AG04450 (cell line): Measurements from ENCODE around the gene PABPC3. TPM values are rescaled to one million over a fixed set of nuclear protein-coding genes. Genes with fewer than 3 reads are reported as not detected.

Experiments used
- CTCF ChIA-PET: fragments of 300-600, 350-600 bp; formaldehyde crosslinking; extraction: SDS; loops from one replicate; lab custom pipeline; 2022; ENCODE audit warnings: antibody characterized with exemption, inconsistent platforms; lab: Charles Lee
- POLR2A ChIA-PET: fragments of 350-600 bp; formaldehyde crosslinking; extraction: SDS; loops from one replicate; lab custom pipeline; 2021; ENCODE audit warnings: antibody characterized with exemption, inconsistent platforms; lab: Yijun Ruan, JAX
- DNase-seq: peaks from one replicate; pipeline ENCODE4 v3.0.0-alpha.2; 2011; ENCODE audit warnings: low read depth, low spot score
- H3K27ac ChIP-seq: one replicate; pipeline ENCODE4 v1.5.1; 2012; ENCODE audit warnings: low read depth, low read length, control low read depth
- H3K27me3 ChIP-seq: one replicate; pipeline ENCODE4 v1.6.0; 2012; ENCODE audit warnings: low read length; ENCODE audit not compliant: control insufficient read depth, insufficient read depth
- H3K4me3 ChIP-seq: 2 replicates; pipeline ENCODE4 v1.5.1; 2011; ENCODE audit warnings: mild to moderate bottlenecking, low read depth, low read length, control low read depth
- H3K9me3 ChIP-seq: 2 replicates; pipeline ENCODE4 v1.5.1; 2012; ENCODE audit warnings: low read length; ENCODE audit not compliant: control insufficient read depth, insufficient read depth
- polyA plus RNA-seq: library from polyadenylated mRNA; depleted of rRNA; stranded (reverse); fragments of >200 nt; gene quantifications from 2 replicates; pipeline ENCODE4 v1.2.3, GENCODE V29; 2011
- TF ChIP-seq, protein P1 (sequence below): IDR thresholded peaks from 2 replicates; pipeline ENCODE4 v1.5.1; 2011; ENCODE audit warnings: low read depth, low read length, control low read depth, inconsistent platforms

PABPC3 gene
- polyA plus RNA-seq, 1 experiment, result 0.50 TPM

DNA sequence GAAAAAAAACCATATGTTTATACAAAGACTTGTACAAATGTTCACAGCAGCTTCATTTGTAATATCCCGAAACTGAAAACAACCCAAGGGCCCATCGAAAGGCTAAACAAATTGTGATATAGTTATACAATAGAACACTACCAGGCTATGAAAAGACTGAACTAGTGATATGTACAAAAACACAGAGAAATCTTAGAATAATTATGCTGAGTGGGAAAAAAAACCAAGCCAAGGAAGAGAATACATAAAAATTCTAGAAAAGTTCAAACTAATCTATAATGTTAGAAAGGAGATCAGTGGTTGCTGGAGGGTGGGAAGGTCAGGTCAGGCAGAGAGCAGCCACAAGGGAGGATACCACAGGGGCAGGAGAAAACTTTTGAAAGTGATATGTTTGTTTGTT is 7.8 kb downstream of the PABPC3 start:
- no peak for DNase-seq
- no peak overlapping the region for H3K4me3 ChIP-seq
- TF ChIP-seq, protein P1, sequence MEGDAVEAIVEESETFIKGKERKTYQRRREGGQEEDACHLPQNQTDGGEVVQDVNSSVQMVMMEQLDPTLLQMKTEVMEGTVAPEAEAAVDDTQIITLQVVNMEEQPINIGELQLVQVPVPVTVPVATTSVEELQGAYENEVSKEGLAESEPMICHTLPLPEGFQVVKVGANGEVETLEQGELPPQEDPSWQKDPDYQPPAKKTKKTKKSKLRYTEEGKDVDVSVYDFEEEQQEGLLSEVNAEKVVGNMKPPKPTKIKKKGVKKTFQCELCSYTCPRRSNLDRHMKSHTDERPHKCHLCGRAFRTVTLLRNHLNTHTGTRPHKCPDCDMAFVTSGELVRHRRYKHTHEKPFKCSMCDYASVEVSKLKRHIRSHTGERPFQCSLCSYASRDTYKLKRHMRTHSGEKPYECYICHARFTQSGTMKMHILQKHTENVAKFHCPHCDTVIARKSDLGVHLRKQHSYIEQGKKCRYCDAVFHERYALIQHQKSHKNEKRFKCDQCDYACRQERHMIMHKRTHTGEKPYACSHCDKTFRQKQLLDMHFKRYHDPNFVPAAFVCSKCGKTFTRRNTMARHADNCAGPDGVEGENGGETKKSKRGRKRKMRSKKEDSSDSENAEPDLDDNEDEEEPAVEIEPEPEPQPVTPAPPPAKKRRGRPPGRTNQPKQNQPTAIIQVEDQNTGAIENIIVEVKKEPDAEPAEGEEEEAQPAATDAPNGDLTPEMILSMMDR, result no peak
- H3K9me3 ChIP-seq, result no peaks in the 10 kb centered on the region
- peaks cover 2% of the 10 kb centered on the region for H3K27me3 ChIP-seq
- ChIA-PET POLR2A (no interaction called here), CTCF (interaction anchor here (2.3 kb wide), 1 partner anchor 9 kb away, joined by 11 read pairs; no protein-coding TSS in a partner anchor)
- H3K27ac ChIP-seq, result no peak overlapping the region

DNA sequence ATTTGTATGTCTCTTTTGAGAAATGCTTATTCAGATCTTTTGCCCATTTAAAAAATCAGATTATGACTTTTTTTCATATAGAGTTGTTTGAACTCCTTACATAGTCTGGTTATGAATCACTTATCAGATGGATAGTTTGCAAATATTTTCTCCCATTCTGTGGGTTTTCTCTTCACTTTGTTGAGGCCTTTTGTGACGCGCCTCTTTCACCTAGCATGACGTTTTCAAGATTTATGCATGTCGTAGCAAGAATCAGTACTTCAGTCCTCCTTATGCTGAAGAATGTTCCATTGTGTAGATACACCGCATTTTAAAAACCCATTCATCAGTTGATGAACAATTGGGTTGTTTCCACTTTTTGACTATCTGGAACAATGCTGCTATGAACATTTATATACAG is 13.4 kb downstream of the PABPC3 start:
- ChIA-PET CTCF (no interaction called here), POLR2A (no interaction called here)
- Histone ChIP-seq H3K4me3 (no peak overlapping the region), H3K27me3 (peaks cover 6% of the 10 kb centered on the region), H3K27ac (no peak overlapping the region), H3K9me3 (no peaks in the 10 kb centered on the region)
- DNase-seq, result no peak
- TF ChIP-seq, protein P1, result no peak

DNA sequence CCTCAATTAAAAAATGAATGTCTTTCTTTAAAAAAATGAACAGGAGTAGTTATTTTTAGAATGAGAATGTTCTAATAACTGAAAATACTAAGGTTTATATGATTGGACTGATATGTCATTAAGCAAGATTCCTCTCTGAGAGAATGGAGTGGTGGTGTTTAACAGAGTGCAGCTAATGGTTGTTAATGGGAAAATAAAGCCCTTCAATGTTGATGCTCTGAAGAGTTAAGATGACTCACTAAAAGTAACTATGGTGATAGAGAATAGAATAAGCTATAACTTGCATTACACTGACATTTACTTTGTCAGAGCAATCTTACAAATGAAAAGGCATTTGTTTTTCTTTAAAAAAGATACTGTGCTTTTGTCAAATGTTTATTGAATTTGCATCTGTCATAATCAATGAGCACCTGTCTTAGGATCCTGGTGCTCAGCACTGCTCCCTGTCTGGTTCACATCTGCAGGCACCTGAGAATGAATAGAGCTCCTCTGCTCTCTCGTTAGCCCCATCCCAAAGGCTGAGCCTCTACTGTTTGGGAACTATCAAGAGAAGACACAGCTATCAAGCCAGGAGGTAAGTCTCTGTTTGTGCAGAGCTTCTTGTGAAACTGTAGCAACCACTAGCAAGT is 15.1 kb downstream of the PABPC3 start:
- ChIA-PET CTCF (interaction anchor here (1.1 to 3.6 kb wide), 2 partner anchors 10 to 26 kb away, joined by 3 to 17 read pairs; no protein-coding TSS in a partner anchor), POLR2A (interaction anchor here (0.6 kb wide), 1 partner anchor 947 kb away, joined by 3 read pairs; no protein-coding TSS in a partner anchor)
- Histone ChIP-seq H3K27ac (no peak overlapping the region), H3K27me3 (peaks cover 6% of the 10 kb centered on the region), H3K4me3 (no peak overlapping the region), H3K9me3 (no peaks in the 10 kb centered on the region)
- DNase-seq, result no peak
- TF ChIP-seq, protein P1, result no peak

DNA sequence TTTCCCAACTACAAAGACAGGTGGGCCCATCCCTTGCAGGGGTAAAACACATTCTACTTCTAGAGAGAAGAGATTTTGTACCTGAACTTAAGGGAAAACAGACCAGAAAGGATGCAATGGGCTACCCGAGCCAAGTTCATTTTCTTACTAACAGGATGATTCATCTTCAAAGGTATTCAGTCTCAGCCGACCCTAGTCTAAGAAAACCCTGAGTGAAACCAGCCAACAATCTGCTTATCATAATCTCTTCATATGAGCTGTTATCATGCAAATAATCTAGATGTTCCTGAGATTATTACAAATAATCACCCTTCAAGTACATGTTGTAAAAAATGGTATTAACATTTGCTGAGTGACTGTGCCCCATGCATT is 15.6 kb downstream of the PABPC3 start:
- Histone ChIP-seq H3K27me3 (peaks cover 6% of the 10 kb centered on the region), H3K27ac (no peak overlapping the region), H3K4me3 (no peak overlapping the region), H3K9me3 (no peaks in the 10 kb centered on the region)
- TF ChIP-seq, protein P1, result no peak
- CTCF ChIA-PET, result interaction anchor here (2.6 to 3.6 kb wide), 2 partner anchors 8 to 27 kb away, joined by 11 to 17 read pairs; no protein-coding TSS in a partner anchor
- DNase-seq, result no peak
- POLR2A ChIA-PET, result interaction anchor here (0.6 kb wide), 1 partner anchor 946 kb away, joined by 3 read pairs; no protein-coding TSS in a partner anchor

DNA sequence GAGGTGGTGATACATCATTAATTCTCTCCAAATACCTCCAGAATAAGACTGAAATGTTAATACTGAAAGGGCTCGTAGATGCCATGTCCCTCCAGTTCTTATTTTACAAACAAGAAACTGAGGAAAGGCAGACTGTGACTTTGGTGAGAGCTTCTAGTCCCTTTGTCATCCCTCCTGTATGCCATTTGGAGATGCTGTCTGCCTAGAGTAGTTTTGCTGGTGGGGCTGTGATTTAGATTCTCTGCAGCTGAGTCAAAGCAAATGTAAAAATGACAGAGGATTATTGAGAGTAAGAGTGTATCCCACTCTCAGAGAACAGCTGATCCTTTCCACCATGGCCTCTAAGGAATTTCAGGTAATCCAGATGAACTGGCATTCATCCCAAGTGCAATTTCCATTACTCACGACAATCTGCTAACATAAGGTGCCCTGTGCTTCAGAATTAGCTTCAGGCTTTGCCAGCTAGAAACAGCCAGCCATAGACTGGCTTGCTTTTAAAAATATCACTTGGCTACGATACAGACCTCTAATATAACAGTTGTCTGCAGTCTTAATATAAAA is 16.8 kb downstream of the PABPC3 start:
- DNase-seq, result no peak
- TF ChIP-seq, protein P1, result no peak
- peaks cover 4% of the 10 kb centered on the region for H3K27me3 ChIP-seq
- H3K4me3 ChIP-seq, result no peak overlapping the region
- no peak overlapping the region for H3K27ac ChIP-seq
- CTCF ChIA-PET, result interaction anchor here (0.6 to 3.6 kb wide), 11 partner anchors 9 to 534 kb away, joined by 3 to 21 read pairs (median 6); partner anchors contain the start of gene PABPC3
- no peaks in the 10 kb centered on the region for H3K9me3 ChIP-seq
- POLR2A ChIA-PET, result no interaction called here
